D721Med (cell line): ENCODE results near the gene TLL1.

Experiments
- DNase-seq: peaks from one replicate; pipeline ENCODE4 v3.0.0; 2011; ENCODE audit warnings: low spot score; ENCODE audit not compliant: insufficient read length
- FAIRE-seq: peaks from 2 replicates; lab custom pipeline; 2011; peaks lifted over from hg19 to GRCh38; lab: Jason Lieb, UNC
- CTCF ChIP-seq: IDR thresholded peaks from 2 replicates; pipeline ENCODE4 v1.5.1; 2012; ENCODE audit warnings: mild to moderate bottlenecking, control low read depth; ENCODE audit not compliant: insufficient read depth; ENCODE audit errors: missing control alignments

TLL1 gene

GRCh38 chr4:165879641-165880040, 6.6 kb downstream of the TLL1 start:
- DNase-seq, result no peak
- no peak for FAIRE-seq
- no peak for TF ChIP-seq CTCF

GRCh38 chr4:165894159-165894558, 21.1 kb downstream of the TLL1 start:
- DNase-seq, result no peak
- FAIRE-seq, result no peak
- TF ChIP-seq CTCF, result no peak

- FAIRE-seq, result no peak
- TF ChIP-seq CTCF, result no peak
- no peak for DNase-seq
Measured at GRCh38 chr4:165905405-165906027, 32.5 kb downstream of the TLL1 start.

GRCh38 chr4:165906272-165906671, 33.2 kb downstream of the TLL1 start:
- no peak for DNase-seq
- TF ChIP-seq CTCF, result no peak
- FAIRE-seq, result no peak

- DNase-seq, result no peak
- FAIRE-seq, result no peak
- no peak for TF ChIP-seq CTCF
Measured at GRCh38 chr4:165909947-165910346, 36.9 kb downstream of the TLL1 start.

GRCh38 chr4:165915215-165915614, 42.2 kb downstream of the TLL1 start:
- TF ChIP-seq CTCF, result no peak
- FAIRE-seq (no peak), DNase-seq (no peak)

GRCh38 chr4:165921546-165921945, 48.5 kb downstream of the TLL1 start:
- FAIRE-seq (no peak), DNase-seq (no peak)
- no peak for TF ChIP-seq CTCF
